Lower leg skin (tissue), 3 donors: Measurements from ENCODE around the gene RCOR1.

Source experiments
- POLR2A ChIP-seq, 2 donors: fragments of 450-650 bp; IDR thresholded peaks; one replicate each; pipeline ENCODE4 v1.6.1; 2016 to 2017; ENCODE audit warnings: antibody characterized with exemption in 2 of 2, mild to moderate bottlenecking in 1 of 2, moderate library complexity in 1 of 2
- TF ChIP-seq, protein P1 (sequence below), 3 donors: fragments of 450-650 bp; IDR thresholded peaks; one replicate each; pipeline ENCODE4 v1.5.1; 2016; ENCODE audit warnings: antibody characterized with exemption in 3 of 3, mild to moderate bottlenecking in 3 of 3, moderate library complexity in 2 of 3

DNA sequence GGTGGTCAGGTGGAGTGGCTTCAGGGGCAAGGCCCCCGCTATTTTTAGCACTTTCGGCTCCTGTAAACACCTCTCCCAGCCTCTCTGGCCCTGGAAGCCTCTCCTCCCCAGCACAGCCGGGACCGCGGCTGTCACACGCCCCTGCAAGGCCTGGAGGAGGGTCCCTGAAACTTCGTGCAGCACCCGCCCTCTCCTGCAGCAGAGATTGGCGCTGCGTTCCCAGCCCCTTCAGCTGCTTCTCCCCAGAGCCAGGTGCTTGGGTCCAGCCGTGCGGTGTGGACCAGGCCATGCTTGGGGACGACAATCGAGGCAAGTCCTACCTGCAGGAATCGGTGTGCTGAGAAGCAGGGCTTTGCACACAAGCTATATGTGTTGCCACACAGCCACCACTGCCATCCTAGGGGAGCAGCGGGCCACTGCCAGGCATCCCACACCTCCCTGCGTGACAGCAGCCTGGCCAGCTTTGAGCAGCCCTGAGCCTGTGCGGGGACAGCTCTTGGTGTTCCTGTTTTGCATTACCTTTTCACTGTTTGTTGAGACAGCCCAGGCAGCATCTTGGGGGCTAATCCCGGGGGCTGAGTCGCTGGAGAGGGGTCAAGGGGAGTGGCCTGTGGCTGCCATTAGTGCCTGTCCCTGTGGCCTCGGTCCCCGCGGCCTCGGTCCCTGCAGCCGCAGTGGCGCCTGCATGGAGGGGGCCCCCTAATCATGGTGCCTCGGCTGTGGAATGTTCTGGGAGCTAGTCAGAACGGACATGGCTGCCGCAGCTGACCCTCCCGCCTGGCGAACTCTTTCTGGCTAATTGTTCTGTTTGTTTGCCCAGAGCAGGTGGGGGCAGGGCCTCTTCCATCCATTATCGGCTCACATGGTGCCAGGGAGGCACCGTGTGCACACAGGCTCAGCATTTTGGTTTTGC lies 157.2 kb downstream of the RCOR1 start:
- no peak for TF ChIP-seq POLR2A (IDR thresholded peaks at IDR 0.05)
- TF ChIP-seq, protein P1, sequence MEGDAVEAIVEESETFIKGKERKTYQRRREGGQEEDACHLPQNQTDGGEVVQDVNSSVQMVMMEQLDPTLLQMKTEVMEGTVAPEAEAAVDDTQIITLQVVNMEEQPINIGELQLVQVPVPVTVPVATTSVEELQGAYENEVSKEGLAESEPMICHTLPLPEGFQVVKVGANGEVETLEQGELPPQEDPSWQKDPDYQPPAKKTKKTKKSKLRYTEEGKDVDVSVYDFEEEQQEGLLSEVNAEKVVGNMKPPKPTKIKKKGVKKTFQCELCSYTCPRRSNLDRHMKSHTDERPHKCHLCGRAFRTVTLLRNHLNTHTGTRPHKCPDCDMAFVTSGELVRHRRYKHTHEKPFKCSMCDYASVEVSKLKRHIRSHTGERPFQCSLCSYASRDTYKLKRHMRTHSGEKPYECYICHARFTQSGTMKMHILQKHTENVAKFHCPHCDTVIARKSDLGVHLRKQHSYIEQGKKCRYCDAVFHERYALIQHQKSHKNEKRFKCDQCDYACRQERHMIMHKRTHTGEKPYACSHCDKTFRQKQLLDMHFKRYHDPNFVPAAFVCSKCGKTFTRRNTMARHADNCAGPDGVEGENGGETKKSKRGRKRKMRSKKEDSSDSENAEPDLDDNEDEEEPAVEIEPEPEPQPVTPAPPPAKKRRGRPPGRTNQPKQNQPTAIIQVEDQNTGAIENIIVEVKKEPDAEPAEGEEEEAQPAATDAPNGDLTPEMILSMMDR (IDR thresholded peaks at IDR 0.05), result no peak
